ENCODE results near the gene GPR35. TPM values are rescaled to one million over a fixed set of nuclear protein-coding genes. Genes with fewer than 3 reads are reported as not detected.

GPR35 gene
- total RNA-seq, 1 experiment from 2014 or later, result 2.4 TPM

GRCh38 chr2:240586198-240586918, 38.9 kb upstream of the GPR35 start, which contains the start of gene CAPN10:
TSS of gene CAPN10 (plus strand) at chr2:240586734. CDS start at chr2:240586912, 178 bp downstream.
- peaks cover 8% of the 10 kb centered on the region for H4K20me1 ChIP-seq (ENCODE audit: low read length)
- TF ChIP-seq, protein P1, sequence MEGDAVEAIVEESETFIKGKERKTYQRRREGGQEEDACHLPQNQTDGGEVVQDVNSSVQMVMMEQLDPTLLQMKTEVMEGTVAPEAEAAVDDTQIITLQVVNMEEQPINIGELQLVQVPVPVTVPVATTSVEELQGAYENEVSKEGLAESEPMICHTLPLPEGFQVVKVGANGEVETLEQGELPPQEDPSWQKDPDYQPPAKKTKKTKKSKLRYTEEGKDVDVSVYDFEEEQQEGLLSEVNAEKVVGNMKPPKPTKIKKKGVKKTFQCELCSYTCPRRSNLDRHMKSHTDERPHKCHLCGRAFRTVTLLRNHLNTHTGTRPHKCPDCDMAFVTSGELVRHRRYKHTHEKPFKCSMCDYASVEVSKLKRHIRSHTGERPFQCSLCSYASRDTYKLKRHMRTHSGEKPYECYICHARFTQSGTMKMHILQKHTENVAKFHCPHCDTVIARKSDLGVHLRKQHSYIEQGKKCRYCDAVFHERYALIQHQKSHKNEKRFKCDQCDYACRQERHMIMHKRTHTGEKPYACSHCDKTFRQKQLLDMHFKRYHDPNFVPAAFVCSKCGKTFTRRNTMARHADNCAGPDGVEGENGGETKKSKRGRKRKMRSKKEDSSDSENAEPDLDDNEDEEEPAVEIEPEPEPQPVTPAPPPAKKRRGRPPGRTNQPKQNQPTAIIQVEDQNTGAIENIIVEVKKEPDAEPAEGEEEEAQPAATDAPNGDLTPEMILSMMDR (conservative IDR thresholded peaks at IDR 0.05; ENCODE audit: low read depth, low read length), result no peak
- TF ChIP-seq EZH2phosphoT487 (IDR thresholded peaks at IDR 0.05; ENCODE audit: borderline replicate concordance, low read length), result no peak
- CTCF ChIA-PET, result interaction anchor here (1.0 to 1.2 kb wide), 2 partner anchors 20 to 21 kb away, joined by 4 read pairs; no protein-coding TSS in a partner anchor
- H3K9me2 ChIP-seq (replicated peaks; ENCODE audit: low read length), result no peaks in the 10 kb centered on the region
- peak; percentile 94 for DNase-seq
- H3F3A ChIP-seq (ENCODE audit: low read length, unreplicated experiment), result no peaks in the 10 kb centered on the region
- no peaks in the 10 kb centered on the region for H3K36me3 ChIP-seq (ENCODE audit: low read depth, low read length)
- peak within 1 kb of the TSS; percentile 96 for H3K4me2 ChIP-seq (ENCODE audit: low read length)
- peak within 1 kb of the TSS; percentile 56 for H3K27ac ChIP-seq (ENCODE audit: low read length)
- H3K4me3 ChIP-seq (ENCODE audit: low read length), result peak within 1 kb of the TSS; percentile 93
- peak within 1 kb of the TSS; percentile 93 for H3K9ac ChIP-seq (ENCODE audit: low read length)
- ATAC-seq, result peak; percentile 86
- H3K79me2 ChIP-seq (ENCODE audit: low read length), result peaks cover 91% of the 10 kb centered on the region
- BruUV-seq (replicated peaks), result no TSS peak
- H2AFZ ChIP-seq (ENCODE audit: low read length), result peak within 1 kb of the TSS; percentile 87
- peaks cover 41% of the 10 kb centered on the region for H3K4me1 ChIP-seq (ENCODE audit: insufficient read depth, low read length)
- H3K9me3 ChIP-seq (ENCODE audit: low read length), result no peaks in the 10 kb centered on the region
- H3K27me3 ChIP-seq (ENCODE audit: low read length), result no peaks in the 10 kb centered on the region
- POLR2A ChIA-PET (ENCODE audit: unreplicated experiment), result interaction anchor here (0.6 to 1.3 kb wide), 3 partner anchors 25 to 729 kb away, joined by 4 to 9 read pairs (median 4); no protein-coding TSS in a partner anchor
- intact Hi-C loops (cut with micrococcal nuclease), result no loop called here

- Histone ChIP-seq H3K9me2 (replicated peaks; ENCODE audit: low read length) (no peaks in the 10 kb centered on the region), H3K4me1 (ENCODE audit: insufficient read depth, low read length) (peaks cover 33% of the 10 kb centered on the region), H2AFZ (ENCODE audit: low read length) (peak overlapping the region; percentile 87), H4K20me1 (ENCODE audit: low read length) (peaks cover 8% of the 10 kb centered on the region), H3F3A (ENCODE audit: low read length, unreplicated experiment) (no peaks in the 10 kb centered on the region), H3K9me3 (ENCODE audit: low read length) (no peaks in the 10 kb centered on the region), H3K27ac (ENCODE audit: low read length) (no peak overlapping the region), H3K36me3 (ENCODE audit: low read depth, low read length) (no peaks in the 10 kb centered on the region), H3K9ac (ENCODE audit: low read length) (peak overlapping the region; percentile 93), H3K27me3 (ENCODE audit: low read length) (no peaks in the 10 kb centered on the region), H3K79me2 (ENCODE audit: low read length) (peaks cover 91% of the 10 kb centered on the region), H3K4me3 (ENCODE audit: low read length) (peak overlapping the region; percentile 93), H3K4me2 (ENCODE audit: low read length) (peak overlapping the region; percentile 96)
- POLR2A ChIA-PET (ENCODE audit: unreplicated experiment), result interaction anchor here (0.5 to 1.3 kb wide), 5 partner anchors 21 to 728 kb away, joined by 3 to 9 read pairs (median 4); no protein-coding TSS in a partner anchor
- TF ChIP-seq EZH2 (IDR thresholded peaks at IDR 0.05; ENCODE audit: low read length, unreplicated experiment), result no peak
- TF ChIP-seq, protein P1 (conservative IDR thresholded peaks at IDR 0.05; ENCODE audit: low read depth, low read length), result no peak
- TF ChIP-seq EZH2phosphoT487 (IDR thresholded peaks at IDR 0.05; ENCODE audit: borderline replicate concordance, low read length), result no peak
- CTCF ChIA-PET, result interaction anchor here (1.0 to 1.2 kb wide), 2 partner anchors 21 kb away, joined by 4 read pairs; no protein-coding TSS in a partner anchor
- DNase-seq (peak; percentile 51), ATAC-seq (peak; percentile 55)
- TSS peak; percentile 49 for BruUV-seq (replicated peaks)
- intact Hi-C loops (cut with micrococcal nuclease), result no loop called here
Measured at GRCh38 chr2:240586919-240587800, 38.1 kb upstream of the GPR35 start.

Measured in PC-3 (cell line).